HG03460 (cell line): ENCODE data around the gene RGL2.
"Not testable (repeated sequence)": the region's sequence is repeated elsewhere in the genome, so short reads cannot be mapped to it uniquely, and the experiment has no call there.

Source experiments
- ATAC-seq: cut with Tn5 transposase; IDR thresholded peaks from one replicate; pipeline ENCODE4 v1.9.1; 2021; ENCODE audit not compliant: unreplicated experiment

RGL2 gene

GRCh38 chr6:33273924-33274902 lies 24.5 kb downstream of the RGL2 start:
- no peak for ATAC-seq

GRCh38 chr6:33273129-33273923 lies 25.4 kb downstream of the RGL2 start:
- no peak for ATAC-seq

GRCh38 chr6:33272275-33273128 lies 26.2 kb downstream of the RGL2 start:
- peak; percentile 14 for ATAC-seq

GRCh38 chr6:33271468-33272274 lies 27.1 kb downstream of the RGL2 start, which contains the start of the genes RPS18 and VPS52:
TSS of gene RPS18 (plus strand) at chr6:33272075. CDS start at chr6:33272120, 45 bp downstream.
TSS of gene VPS52 (minus strand) at chr6:33271876. CDS start at chr6:33271675, 201 bp downstream.
- peak; percentile 77 for ATAC-seq

- no peak for ATAC-seq
Measured at GRCh38 chr6:33271117-33271467, 27.6 kb downstream of the RGL2 start.

- ATAC-seq = no peak
Measured at GRCh38 chr6:33264015-33264414, 34.7 kb downstream of the RGL2 start.

- not testable (repeated sequence) for ATAC-seq
Measured at GRCh38 chr6:33262490-33262889, 36.3 kb downstream of the RGL2 start.

GRCh38 chr6:33259032-33259431 lies 39.7 kb downstream of the RGL2 start:
- ATAC-seq = no peak

- ATAC-seq = no peak
Measured at GRCh38 chr6:33254591-33254990, 44.2 kb downstream of the RGL2 start.

GRCh38 chr6:33252759-33253158 lies 46.0 kb downstream of the RGL2 start:
- no peak for ATAC-seq

- ATAC-seq = no peak
Measured at GRCh38 chr6:33251395-33252012, 47.2 kb downstream of the RGL2 start.

- ATAC-seq = no peak
Measured at GRCh38 chr6:33250731-33251130, 48.0 kb downstream of the RGL2 start.

- ATAC-seq = no peak
Measured at GRCh38 chr6:33249732-33250630, 48.8 kb downstream of the RGL2 start.

GRCh38 chr6:33248932-33249731 lies 49.6 kb downstream of the RGL2 start:
- ATAC-seq = peak; percentile 83

GRCh38 chr6:33248643-33248931 lies 50.2 kb downstream of the RGL2 start:
- peak; percentile 8 for ATAC-seq

- peak; percentile 25 for ATAC-seq
Measured at GRCh38 chr6:33247977-33248642, 50.6 kb downstream of the RGL2 start.

- ATAC-seq = no peak
Measured at GRCh38 chr6:33243476-33243875, 55.3 kb downstream of the RGL2 start.
